Peyer's patch (tissue), 4 donors: ENCODE data around the gene PIP5K1C. TPM values are rescaled to one million over a fixed set of nuclear protein-coding genes. Genes with fewer than 3 reads are reported as not detected.

Experiments used
- DNase-seq, 3 donors: peaks; one replicate each; pipeline ENCODE4 v3.0.0-alpha.2; 2017 to 2019
- H3K27ac ChIP-seq, 4 donors: fragments of 200-600 bp; sonication (generic); one replicate each; pipeline ENCODE4 v1.5.1; 2016 to 2019
- H3K27me3 ChIP-seq, 2 donors: fragments of 200-600 bp; sonication (generic); one replicate each; pipeline ENCODE4 v1.5.1; 2019
- H3K36me3 ChIP-seq, 3 donors: fragments of 200-600 bp; sonication (generic); one replicate each; pipeline ENCODE4 v1.5.1; 2016 to 2019
- H3K4me1 ChIP-seq, 4 donors: fragments of 200-600 bp; sonication (generic); one replicate each; pipeline ENCODE4 v1.5.1; 2016 to 2019
- H3K4me3 ChIP-seq, 4 donors: fragments of 200-600 bp; sonication (generic); 1 replicate in 3 of 4; 2 replicates in 1 of 4; pipeline ENCODE4 v1.5.1; 2016 to 2019; ENCODE audit warnings: mild to moderate bottlenecking in 1 of 4
- H3K9me3 ChIP-seq, 4 donors: fragments of 200-600 bp; sonication (generic); one replicate each; pipeline ENCODE4 v1.5.1; 2016 to 2019; ENCODE audit warnings: mild to moderate bottlenecking in 1 of 4
- CTCF ChIP-seq, 6 experiments: fragments of 450-650 bp in 4 of 6; fragments of 200-600 bp in 2 of 6; sonication (generic) in 1 of 6; IDR thresholded peaks; one replicate each; pipeline ENCODE4 v1.5.1; 2017 to 2019; ENCODE audit warnings: antibody characterized with exemption in 6 of 6, mild to moderate bottlenecking in 3 of 6, moderate library complexity in 1 of 6
- POLR2A ChIP-seq, 2 donors: fragments of 450-650 bp; IDR thresholded peaks; one replicate each; pipeline ENCODE4 v1.5.1; 2017; ENCODE audit warnings: antibody characterized with exemption in 2 of 2, mild to moderate bottlenecking in 2 of 2, moderate library complexity in 2 of 2
- total RNA-seq, 4 donors: library from RNA; depleted of rRNA; stranded (reverse); fragments of >200 nt; gene quantifications; one replicate each; pipeline ENCODE4 v1.1.0, GENCODE V29; 2016

Gene PIP5K1C
- total RNA-seq, 4 donors from 2014 or later, result 22.6 to 27.2 (median 26.1) TPM

- H3K36me3 ChIP-seq, result peaks cover 0 to 53% (median 0%) of the 10 kb centered on the region in 3 donors
- no peak for DNase-seq
- H3K4me1 ChIP-seq, result peaks cover 0 to 30% (median 8%) of the 10 kb centered on the region in 4 donors
- H3K27ac ChIP-seq, result no peak overlapping the region
- no peaks in the 10 kb centered on the region for H3K9me3 ChIP-seq
- no peaks in the 10 kb centered on the region for H3K27me3 ChIP-seq
- TF ChIP-seq POLR2A (IDR thresholded peaks at IDR 0.05) (no peak), CTCF (IDR thresholded peaks at IDR 0.05) (no peak)
- H3K4me3 ChIP-seq, result no peak overlapping the region
Measured at GRCh38 chr19:3621689-3622088, 78.6 kb downstream of the PIP5K1C start.

- Histone ChIP-seq H3K27ac (no peak overlapping the region), H3K9me3 (no peaks in the 10 kb centered on the region), H3K27me3 (no peaks in the 10 kb centered on the region), H3K36me3 (peaks cover 0 to 60% (median 0%) of the 10 kb centered on the region in 3 donors), H3K4me3 (no peak overlapping the region), H3K4me1 (peaks cover 0 to 30% (median 6%) of the 10 kb centered on the region in 4 donors)
- no peak for DNase-seq
- TF ChIP-seq POLR2A (IDR thresholded peaks at IDR 0.05) (no peak), CTCF (IDR thresholded peaks at IDR 0.05) (no peak)
Measured at GRCh38 chr19:3620817-3621547, 79.3 kb downstream of the PIP5K1C start.

- Histone ChIP-seq H3K27me3 (no peaks in the 10 kb centered on the region), H3K36me3 (peaks cover 0 to 67% (median 0%) of the 10 kb centered on the region in 3 donors), H3K27ac (no peak overlapping the region), H3K9me3 (no peaks in the 10 kb centered on the region), H3K4me1 (peaks cover 0 to 23% (median 0%) of the 10 kb centered on the region in 4 donors), H3K4me3 (no peak overlapping the region)
- DNase-seq, result no peak
- TF ChIP-seq CTCF (IDR thresholded peaks at IDR 0.05), result no peak
- TF ChIP-seq POLR2A (IDR thresholded peaks at IDR 0.05), result no peak
Measured at GRCh38 chr19:3620145-3620816, 80.0 kb downstream of the PIP5K1C start.

GRCh38 chr19:3619631-3620012 lies 80.6 kb downstream of the PIP5K1C start:
- Histone ChIP-seq H3K36me3 (peaks cover 0 to 67% (median 0%) of the 10 kb centered on the region in 3 donors), H3K9me3 (no peaks in the 10 kb centered on the region), H3K27me3 (no peaks in the 10 kb centered on the region), H3K4me3 (no peak overlapping the region), H3K27ac (no peak overlapping the region), H3K4me1 (peaks cover 0 to 16% (median 0%) of the 10 kb centered on the region in 4 donors)
- DNase-seq, result no peak
- TF ChIP-seq CTCF (IDR thresholded peaks at IDR 0.05) (no peak), POLR2A (IDR thresholded peaks at IDR 0.05) (no peak)

GRCh38 chr19:3618811-3619630 lies 81.2 kb downstream of the PIP5K1C start:
- Histone ChIP-seq H3K4me1 (peaks cover 0 to 15% (median 0%) of the 10 kb centered on the region in 4 donors), H3K27me3 (no peaks in the 10 kb centered on the region), H3K36me3 (peaks cover 0 to 68% (median 0%) of the 10 kb centered on the region in 3 donors), H3K4me3 (no peak overlapping the region), H3K9me3 (no peaks in the 10 kb centered on the region), H3K27ac (no peak overlapping the region)
- DNase-seq, result no peak
- TF ChIP-seq CTCF (IDR thresholded peaks at IDR 0.05) (no peak), POLR2A (IDR thresholded peaks at IDR 0.05) (no peak)
